GM10248 (cell line): ENCODE measurements around the gene CUX1.

Source experiments
- CTCF ChIA-PET: fragments of 300-600 bp; sonication (Branson Sonifier 250); formaldehyde crosslinking; extraction: SDS; loops from one replicate; lab custom pipeline; 2021; ENCODE audit warnings: antibody characterized with exemption; lab: Yijun Ruan, JAX
- POLR2A ChIA-PET: fragments of 350-650 bp; sonication (Branson Sonifier 250); formaldehyde crosslinking; extraction: SDS; loops from one replicate; lab custom pipeline; 2020; ENCODE audit warnings: antibody characterized with exemption; lab: Yijun Ruan, JAX
- DNase-seq: peaks from one replicate; pipeline ENCODE4 v3.0.0; 2012; ENCODE audit errors: extremely low spot score
- TF ChIP-seq, protein P1 (sequence below): IDR thresholded peaks from 2 replicates; pipeline ENCODE4 v1.5.1; 2012; ENCODE audit warnings: mild to moderate bottlenecking, low read depth; ENCODE audit errors: extremely low read depth, missing control alignments, control extremely low read depth

The CUX1 gene

GRCh38 chr7:102201576-102201975, 384.1 kb downstream of the CUX1 start:
- TF ChIP-seq, protein P1, sequence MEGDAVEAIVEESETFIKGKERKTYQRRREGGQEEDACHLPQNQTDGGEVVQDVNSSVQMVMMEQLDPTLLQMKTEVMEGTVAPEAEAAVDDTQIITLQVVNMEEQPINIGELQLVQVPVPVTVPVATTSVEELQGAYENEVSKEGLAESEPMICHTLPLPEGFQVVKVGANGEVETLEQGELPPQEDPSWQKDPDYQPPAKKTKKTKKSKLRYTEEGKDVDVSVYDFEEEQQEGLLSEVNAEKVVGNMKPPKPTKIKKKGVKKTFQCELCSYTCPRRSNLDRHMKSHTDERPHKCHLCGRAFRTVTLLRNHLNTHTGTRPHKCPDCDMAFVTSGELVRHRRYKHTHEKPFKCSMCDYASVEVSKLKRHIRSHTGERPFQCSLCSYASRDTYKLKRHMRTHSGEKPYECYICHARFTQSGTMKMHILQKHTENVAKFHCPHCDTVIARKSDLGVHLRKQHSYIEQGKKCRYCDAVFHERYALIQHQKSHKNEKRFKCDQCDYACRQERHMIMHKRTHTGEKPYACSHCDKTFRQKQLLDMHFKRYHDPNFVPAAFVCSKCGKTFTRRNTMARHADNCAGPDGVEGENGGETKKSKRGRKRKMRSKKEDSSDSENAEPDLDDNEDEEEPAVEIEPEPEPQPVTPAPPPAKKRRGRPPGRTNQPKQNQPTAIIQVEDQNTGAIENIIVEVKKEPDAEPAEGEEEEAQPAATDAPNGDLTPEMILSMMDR = no peak
- DNase-seq = no peak
- ChIA-PET CTCF (no interaction called here), POLR2A (no interaction called here)

DNA sequence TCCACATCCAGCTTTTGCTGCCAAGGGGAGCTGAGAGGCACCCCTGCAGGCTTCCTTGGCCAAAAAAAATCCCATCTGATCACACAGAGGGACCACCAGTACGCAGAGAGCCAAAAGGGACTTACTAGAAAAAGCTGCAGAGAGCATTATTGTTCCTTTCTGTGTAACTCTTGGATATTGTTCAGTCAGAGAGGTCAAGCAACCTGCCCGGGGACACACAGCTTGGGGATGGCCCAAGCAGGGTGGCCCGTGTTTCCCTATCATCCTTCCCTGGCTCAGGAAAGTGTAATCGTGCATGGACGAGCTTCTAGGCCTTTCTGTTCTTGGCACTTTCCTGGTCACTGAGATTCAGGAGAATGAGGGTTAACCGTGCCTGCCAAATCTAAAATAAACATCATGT, 385.1 kb downstream of the CUX1 start:
- CTCF ChIA-PET = no interaction called here
- POLR2A ChIA-PET = no interaction called here
- TF ChIP-seq, protein P1 = no peak
- no peak for DNase-seq

- ChIA-PET POLR2A (no interaction called here), CTCF (no interaction called here)
- DNase-seq = no peak
- TF ChIP-seq, protein P1 = no peak
Observed at GRCh38 chr7:102203218-102203617, 385.8 kb downstream of the CUX1 start.

GRCh38 chr7:102204212-102204611, 386.8 kb downstream of the CUX1 start:
- no peak for DNase-seq
- POLR2A ChIA-PET = no interaction called here
- TF ChIP-seq, protein P1 = no peak
- CTCF ChIA-PET = no interaction called here

DNA sequence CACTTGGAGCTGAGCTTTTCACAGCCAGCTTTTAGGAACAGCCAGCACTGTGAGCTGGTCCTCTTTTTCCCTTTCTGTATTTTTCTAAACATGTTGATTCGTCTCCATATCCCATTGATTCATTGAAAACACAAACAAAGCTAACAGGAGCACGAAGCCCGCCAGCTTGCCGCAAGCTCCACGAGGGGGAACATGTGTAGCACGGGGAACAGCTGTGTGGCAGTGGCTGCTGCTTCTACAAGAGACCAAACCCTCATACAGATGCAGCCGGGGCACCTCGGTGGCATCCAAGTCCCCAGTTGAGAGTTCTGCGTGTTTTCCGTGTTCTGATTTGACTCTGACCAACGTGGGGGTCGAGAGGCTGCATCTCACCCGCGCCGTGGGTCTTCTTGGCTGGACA, 388.5 kb downstream of the CUX1 start:
- TF ChIP-seq, protein P1 = no peak
- ChIA-PET CTCF (interaction anchor here (1.4 to 1.7 kb wide), 2 partner anchors 10 to 23 kb away, joined by 5 to 6 read pairs; no protein-coding TSS in a partner anchor), POLR2A (no interaction called here)
- no peak for DNase-seq

DNA sequence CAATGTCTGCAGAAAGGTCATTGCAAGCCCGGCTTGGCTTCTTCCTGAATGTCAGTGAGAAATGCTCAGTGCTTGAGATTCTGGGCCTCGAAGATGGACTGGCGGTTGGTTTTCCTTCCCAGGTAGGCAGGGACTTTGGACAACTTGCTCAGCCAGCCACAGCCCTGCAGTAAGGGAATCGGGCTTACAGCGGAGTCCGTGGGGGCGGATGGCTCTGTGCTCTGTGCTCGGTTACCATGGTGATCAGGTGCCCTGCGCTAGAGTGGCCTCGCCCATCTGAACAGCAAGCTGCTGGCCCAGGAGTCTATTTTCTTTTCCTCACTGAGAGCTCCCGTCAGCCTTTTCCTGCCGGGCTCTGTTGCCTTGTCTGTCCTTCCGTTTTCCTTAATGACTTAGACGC, 391.4 kb downstream of the CUX1 start:
- no peak for DNase-seq
- ChIA-PET POLR2A (no interaction called here), CTCF (interaction anchor here (1.0 kb wide), 1 partner anchor 10 kb away, joined by 3 read pairs; no protein-coding TSS in a partner anchor)
- TF ChIP-seq, protein P1 = no peak

DNA sequence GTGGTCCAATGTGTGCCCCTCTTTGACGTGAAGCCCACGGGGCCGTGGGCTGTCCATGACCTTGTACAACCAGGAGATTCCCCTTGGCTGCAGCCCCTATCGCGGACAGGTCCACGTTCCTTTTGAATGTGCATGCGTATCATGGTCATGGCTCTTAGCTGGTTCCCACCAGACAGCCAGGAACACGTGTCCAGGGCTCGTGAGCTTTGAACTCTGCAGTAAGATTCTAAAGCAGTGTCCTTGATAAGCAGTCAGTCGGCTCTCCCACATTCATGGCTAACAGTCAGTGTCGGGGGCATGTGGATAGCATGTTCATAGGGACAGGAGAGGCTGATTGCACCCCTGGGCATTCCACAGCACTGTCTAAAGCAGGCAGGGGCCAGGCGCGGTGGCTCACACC, 393.4 kb downstream of the CUX1 start:
- ChIA-PET CTCF (interaction anchor here (1.3 kb wide), 1 partner anchor 47 kb away, joined by 3 read pairs; no protein-coding TSS in a partner anchor), POLR2A (no interaction called here)
- TF ChIP-seq, protein P1 = no peak
- DNase-seq = no peak
